ENCODE data around the gene FNDC5. TPM values are rescaled to one million over a fixed set of nuclear protein-coding genes. Genes with fewer than 3 reads are reported as not detected.

The FNDC5 gene
- polyA plus RNA-seq, 2 of the 4 experiments (the other 2 are of a cell fraction), result 0.26 to 0.99 TPM

DNA sequence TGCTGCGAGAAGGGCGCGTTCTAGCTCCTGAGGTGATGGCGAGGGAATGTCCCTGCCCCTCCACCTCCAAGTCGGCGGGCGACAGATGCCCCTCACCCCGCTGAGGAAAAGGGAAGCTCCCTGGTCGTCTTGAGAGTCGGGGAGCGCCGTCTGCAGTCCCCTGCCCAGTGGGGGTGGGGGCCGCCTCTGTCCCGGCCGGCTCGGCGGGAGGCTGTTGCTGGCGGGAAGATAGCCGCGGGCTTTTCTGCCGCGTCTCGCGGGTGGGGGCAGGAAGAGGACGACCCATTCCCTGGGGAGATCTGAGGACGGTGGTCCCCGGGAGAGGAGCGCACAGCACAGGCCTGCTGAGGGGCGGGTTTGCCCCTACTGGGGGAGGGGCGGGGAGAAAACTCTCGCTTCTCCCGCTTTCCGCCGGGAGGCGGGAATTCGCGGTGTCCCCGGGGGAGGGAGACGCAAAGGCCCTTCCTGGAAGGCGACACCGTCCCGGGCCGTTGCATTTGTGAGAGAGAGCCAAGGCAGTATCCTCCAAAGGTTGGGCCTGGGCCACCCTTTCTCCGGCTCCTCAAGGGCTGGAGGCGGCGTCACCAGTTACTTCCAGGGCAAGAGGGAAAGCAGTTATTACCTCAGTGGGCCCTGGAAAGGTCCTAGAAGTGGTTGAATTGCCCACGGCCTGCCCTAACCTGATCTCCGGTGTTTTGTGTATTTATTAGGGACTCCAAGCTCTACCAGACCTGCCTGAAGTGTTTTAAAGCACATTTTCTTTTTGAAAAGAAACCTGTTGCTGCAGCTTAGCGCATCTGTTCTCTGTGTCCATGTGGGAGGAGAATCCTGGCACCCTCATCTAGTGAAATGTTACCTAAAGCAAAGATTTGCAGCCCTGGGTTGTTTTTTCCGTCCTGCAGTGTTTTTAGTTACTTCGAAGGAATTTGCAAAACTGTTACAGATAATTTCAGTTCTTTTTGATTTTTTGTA is 52.6 kb downstream of the FNDC5 start (continued):
- TF ChIP-seq NPAS2 (CRISPR knock-in tag; IDR thresholded peaks at IDR 0.05; ENCODE audit: borderline replicate concordance) (no peak), NR3C1 (IDR thresholded peaks at IDR 0.05) (no peak), ZSCAN20 (CRISPR knock-in tag; IDR thresholded peaks at IDR 0.05) (no peak), NFE2L2 (conservative IDR thresholded peaks at IDR 0.05; ENCODE audit: low read length) (no peak), ZNF302 (CRISPR knock-in tag; IDR thresholded peaks at IDR 0.05) (no peak), USF2 (IDR thresholded peaks at IDR 0.05) (no peak), RNF2 (IDR thresholded peaks at IDR 0.05; ENCODE audit: borderline replicate concordance, low read depth) (no peak), JUNB (IDR thresholded peaks at IDR 0.05) (no peak), ATOH8 (CRISPR knock-in tag; IDR thresholded peaks at IDR 0.05; ENCODE audit: low read depth) (no peak), TP53 (CRISPR knock-in tag; IDR thresholded peaks at IDR 0.05) (no peak)

DNA sequence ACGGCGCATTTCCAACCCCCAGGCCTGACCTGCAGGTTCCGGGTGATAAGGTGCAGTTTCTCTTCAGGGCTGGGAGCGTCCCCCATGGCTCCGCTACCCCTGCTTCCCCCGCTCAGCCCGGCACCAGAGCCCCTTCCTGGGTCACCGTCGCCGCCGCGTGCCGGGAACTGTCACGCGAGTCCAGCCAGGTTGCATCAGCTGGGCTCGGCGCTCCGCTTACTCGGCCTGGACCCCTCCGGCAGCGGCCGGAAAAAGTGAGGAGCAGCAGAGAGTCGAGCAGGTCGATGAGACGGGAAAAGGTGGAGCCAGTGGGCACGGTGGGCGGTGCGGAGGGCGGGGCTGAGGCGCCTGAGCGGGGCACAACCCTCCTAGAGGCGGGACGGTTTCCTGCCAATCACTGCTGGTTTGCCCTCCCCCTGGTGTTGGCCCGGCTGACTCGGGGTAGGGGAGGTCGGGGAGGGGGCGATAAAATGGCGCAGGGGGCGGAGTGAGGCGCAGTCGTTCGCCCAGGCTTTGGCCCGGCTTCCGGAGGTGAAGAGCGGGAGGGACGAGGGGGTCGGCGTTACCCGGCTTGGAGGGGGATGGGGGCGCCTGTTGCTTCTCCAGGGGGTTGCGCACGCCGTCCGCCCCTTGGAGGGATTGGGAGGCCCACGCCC is 53.4 kb downstream of the FNDC5 start, which contains the start of the genes S100PBP and YARS1:
Gene S100PBP (plus strand): TSS at position 495 of the 656 bp plus-strand sequence. CDS start 8,447 bp downstream, outside the sequence.
Gene YARS1 (minus strand): TSS at position 200 of the 656 bp plus-strand sequence. CDS start 114 bp downstream, at position 86.
- ChIA-PET CTCF (interaction anchor here (0.6 kb wide), 1 partner anchor 336 kb away, joined by 3 read pairs; no protein-coding TSS in a partner anchor), POLR2A (interaction anchor here (0.6 kb wide), 1 partner anchor 39 kb away, joined by 3 read pairs; no protein-coding TSS in a partner anchor)
- Histone ChIP-seq H3K4me3 (peak within 1 kb of the TSS; percentile 70), H3K4me1 (peaks cover 29% of the 10 kb centered on the region), H3K9me3 (no peaks in the 10 kb centered on the region), H3K4me2 (peak within 1 kb of the TSS; percentile 90), H3K27ac (peak within 1 kb of the TSS; percentile 99 to 100)
- 1% methylated on average over 12 of the region's 55 CpGs for WGBS (ENCODE audit: missing lambda C conversion rate)
- DNase-seq (ENCODE audit: low read depth in 1 of 2, low spot score in 1 of 2) (peak; percentile 88 to 96), FAIRE-seq (no peak), ATAC-seq (peak; percentile 94 to 95)
- no peak for TF ChIP-seq FOSL2 (IDR thresholded peaks at IDR 0.05)
- TF ChIP-seq FOSL2 (CRISPR knock-in tag; IDR thresholded peaks at IDR 0.05), result peak; percentile 56
- TF ChIP-seq CHD4 (IDR thresholded peaks at IDR 0.05; ENCODE audit: borderline replicate concordance), result no peak
- no peak for TF ChIP-seq HOXB13 (CRISPR knock-in tag; IDR thresholded peaks at IDR 0.05; ENCODE audit: low read depth)
- TF ChIP-seq ELK1 (IDR thresholded peaks at IDR 0.05; ENCODE audit: low read depth, low read length), result no peak
- TF ChIP-seq HOXB5 (CRISPR knock-in tag; IDR thresholded peaks at IDR 0.05), result no peak
- peak; percentile 62; the same call in 1 of the 2 replicates for TF ChIP-seq E2F6 (IDR thresholded peaks at IDR 0.05; ENCODE audit: borderline replicate concordance, low read depth)
- TF ChIP-seq, protein P1, sequence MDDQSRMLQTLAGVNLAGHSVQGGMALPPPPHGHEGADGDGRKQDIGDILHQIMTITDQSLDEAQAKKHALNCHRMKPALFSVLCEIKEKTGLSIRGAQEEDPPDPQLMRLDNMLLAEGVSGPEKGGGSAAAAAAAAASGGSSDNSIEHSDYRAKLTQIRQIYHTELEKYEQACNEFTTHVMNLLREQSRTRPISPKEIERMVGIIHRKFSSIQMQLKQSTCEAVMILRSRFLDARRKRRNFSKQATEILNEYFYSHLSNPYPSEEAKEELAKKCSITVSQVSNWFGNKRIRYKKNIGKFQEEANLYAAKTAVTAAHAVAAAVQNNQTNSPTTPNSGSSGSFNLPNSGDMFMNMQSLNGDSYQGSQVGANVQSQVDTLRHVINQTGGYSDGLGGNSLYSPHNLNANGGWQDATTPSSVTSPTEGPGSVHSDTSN (IDR thresholded peaks at IDR 0.05), result peak; percentile 77; the same call in 1 of the 2 replicates
- peak; percentile 66; the same call in 1 of the 2 replicates for TF ChIP-seq NPAS2 (CRISPR knock-in tag; IDR thresholded peaks at IDR 0.05; ENCODE audit: borderline replicate concordance)
- TF ChIP-seq CBX8 (IDR thresholded peaks at IDR 0.05), result no peak
- TF ChIP-seq ATOH8 (CRISPR knock-in tag; IDR thresholded peaks at IDR 0.05; ENCODE audit: low read depth), result no peak
- no peak for TF ChIP-seq ZSCAN20 (CRISPR knock-in tag; IDR thresholded peaks at IDR 0.05)
- TF ChIP-seq RARB (CRISPR knock-in tag; IDR thresholded peaks at IDR 0.05), result no peak
- peak; percentile 33 to 92; a peak in 3 of 4 replicates for TF ChIP-seq CEBPB (IDR thresholded peaks at IDR 0.05)
- TF ChIP-seq TFCP2L1 (CRISPR knock-in tag; IDR thresholded peaks at IDR 0.05), result no peak
- TF ChIP-seq HOXA7 (CRISPR knock-in tag; IDR thresholded peaks at IDR 0.05), result no peak
- TF ChIP-seq RFX5 (IDR thresholded peaks at IDR 0.05), result no peak
- TF ChIP-seq MYC (IDR thresholded peaks at IDR 0.05; ENCODE audit: borderline replicate concordance, low read length), result peak; percentile 94
- TF ChIP-seq HEYL (CRISPR knock-in tag; IDR thresholded peaks at IDR 0.05), result no peak
- peak; percentile 73; the same call in 1 of the 3 replicates for TF ChIP-seq BCL3 (IDR thresholded peaks at IDR 0.05)
- peak in 1 of 2 experiments; percentile 82; a peak in 3 of 5 replicates for TF ChIP-seq JUN (IDR thresholded peaks at IDR 0.05)
- TF ChIP-seq KDM5A (IDR thresholded peaks at IDR 0.05), result no peak
- no peak for TF ChIP-seq FOXS1 (CRISPR knock-in tag; IDR thresholded peaks at IDR 0.05)
